ENCODE data around the gene MYH7B.

Gene MYH7B

DNA sequence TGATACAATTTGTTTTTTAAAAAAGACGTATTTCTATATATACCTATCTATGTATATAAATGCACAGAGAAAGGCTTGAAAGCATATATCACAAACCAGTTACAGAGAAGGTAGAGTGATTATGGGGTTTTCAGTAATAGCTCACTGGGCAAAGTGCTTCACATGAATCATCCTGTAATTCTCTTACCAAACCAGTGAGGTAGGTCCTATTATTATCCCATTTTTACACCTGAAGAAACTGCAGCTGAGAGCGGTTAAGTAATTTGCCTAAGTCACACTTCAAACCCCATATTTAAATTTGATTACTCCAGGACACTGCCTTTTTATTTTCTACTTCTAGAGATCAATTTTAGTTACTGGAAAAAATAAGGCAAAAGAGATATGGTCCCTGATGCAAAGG lies 4.4 kb upstream of the MYH7B start:
- peaks cover 14 to 16% of the 10 kb centered on the region in 2 experiments for H3K4me1 ChIP-seq (ENCODE audit: control insufficient read depth in 1 of 2, insufficient read depth in 1 of 2, low read depth in 1 of 2, low read length in 1 of 2)

DNA sequence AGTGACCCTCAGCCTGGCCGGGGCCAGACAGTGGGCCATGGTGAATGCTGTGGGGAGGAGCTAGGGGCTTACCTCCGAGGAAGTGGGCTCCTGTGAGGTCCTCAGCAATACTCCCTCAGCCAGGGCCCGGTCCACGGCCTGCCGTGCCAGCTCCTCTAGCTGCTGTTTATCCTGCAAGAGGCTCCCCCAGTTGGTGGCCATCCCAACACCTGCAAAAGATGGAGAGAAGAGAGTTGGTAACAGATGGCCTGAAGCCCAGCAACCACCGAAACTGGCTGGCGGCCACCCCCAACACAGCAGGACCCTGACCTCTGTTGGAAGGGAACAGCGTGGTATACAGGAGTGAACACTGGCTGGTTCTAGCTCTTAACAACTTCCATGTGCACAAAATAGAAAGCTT lies 4.0 kb upstream of the MYH7B start:
- Histone ChIP-seq H3K36me3 (no peaks in the 10 kb centered on the region), H3K4me3 (ENCODE audit: low read depth in 1 of 2, low read length in 1 of 2) (no peak overlapping the region), H3K27ac (no peak overlapping the region), H3K4me1 (ENCODE audit: control insufficient read depth in 1 of 2, insufficient read depth in 1 of 2, low read depth in 1 of 2, low read length in 1 of 2) (peaks cover 16 to 17% of the 10 kb centered on the region in 2 experiments), H3K9me3 (no peaks in the 10 kb centered on the region), H3K27me3 (no peaks in the 10 kb centered on the region)
- TF ChIP-seq, protein P1, sequence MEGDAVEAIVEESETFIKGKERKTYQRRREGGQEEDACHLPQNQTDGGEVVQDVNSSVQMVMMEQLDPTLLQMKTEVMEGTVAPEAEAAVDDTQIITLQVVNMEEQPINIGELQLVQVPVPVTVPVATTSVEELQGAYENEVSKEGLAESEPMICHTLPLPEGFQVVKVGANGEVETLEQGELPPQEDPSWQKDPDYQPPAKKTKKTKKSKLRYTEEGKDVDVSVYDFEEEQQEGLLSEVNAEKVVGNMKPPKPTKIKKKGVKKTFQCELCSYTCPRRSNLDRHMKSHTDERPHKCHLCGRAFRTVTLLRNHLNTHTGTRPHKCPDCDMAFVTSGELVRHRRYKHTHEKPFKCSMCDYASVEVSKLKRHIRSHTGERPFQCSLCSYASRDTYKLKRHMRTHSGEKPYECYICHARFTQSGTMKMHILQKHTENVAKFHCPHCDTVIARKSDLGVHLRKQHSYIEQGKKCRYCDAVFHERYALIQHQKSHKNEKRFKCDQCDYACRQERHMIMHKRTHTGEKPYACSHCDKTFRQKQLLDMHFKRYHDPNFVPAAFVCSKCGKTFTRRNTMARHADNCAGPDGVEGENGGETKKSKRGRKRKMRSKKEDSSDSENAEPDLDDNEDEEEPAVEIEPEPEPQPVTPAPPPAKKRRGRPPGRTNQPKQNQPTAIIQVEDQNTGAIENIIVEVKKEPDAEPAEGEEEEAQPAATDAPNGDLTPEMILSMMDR (IDR thresholded peaks at IDR 0.05): no peak

More for the DNA sequence above, 4.4 kb upstream of the MYH7B start:
- Histone ChIP-seq H3K27me3 (no peaks in the 10 kb centered on the region), H3K4me3 (ENCODE audit: low read depth in 1 of 2, low read length in 1 of 2) (no peak overlapping the region), H3K9me3 (no peaks in the 10 kb centered on the region), H3K36me3 (no peaks in the 10 kb centered on the region), H3K27ac (no peak overlapping the region)
- TF ChIP-seq, protein P1 (IDR thresholded peaks at IDR 0.05): no peak

DNA sequence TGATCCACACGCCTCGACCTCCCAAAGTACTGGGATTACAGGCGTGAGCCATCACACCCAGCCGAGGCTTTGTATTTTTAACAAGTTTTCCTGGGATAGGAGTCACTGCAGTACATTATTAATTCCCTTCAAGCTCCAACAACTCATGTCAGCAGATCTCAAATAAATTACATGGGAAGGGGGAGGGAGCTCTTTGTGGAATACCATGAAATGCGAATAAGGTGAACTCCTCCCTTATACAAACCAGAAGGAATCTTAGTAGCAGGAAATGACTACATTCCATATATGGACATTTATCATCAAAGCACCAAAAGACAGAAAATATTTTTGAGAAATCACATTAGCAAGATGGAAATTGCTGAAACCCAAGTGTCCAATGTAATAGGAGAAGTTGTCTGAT lies 3.0 kb upstream of the MYH7B start:
- Histone ChIP-seq H3K4me3 (ENCODE audit: low read depth in 1 of 2, low read length in 1 of 2) (no peak overlapping the region), H3K4me1 (ENCODE audit: control insufficient read depth in 1 of 2, insufficient read depth in 1 of 2, low read depth in 1 of 2, low read length in 1 of 2) (peaks cover 16 to 17% of the 10 kb centered on the region in 2 experiments), H3K36me3 (no peaks in the 10 kb centered on the region), H3K27me3 (no peaks in the 10 kb centered on the region), H3K27ac (no peak overlapping the region), H3K9me3 (no peaks in the 10 kb centered on the region)
- TF ChIP-seq, protein P1 (IDR thresholded peaks at IDR 0.05): no peak

DNA sequence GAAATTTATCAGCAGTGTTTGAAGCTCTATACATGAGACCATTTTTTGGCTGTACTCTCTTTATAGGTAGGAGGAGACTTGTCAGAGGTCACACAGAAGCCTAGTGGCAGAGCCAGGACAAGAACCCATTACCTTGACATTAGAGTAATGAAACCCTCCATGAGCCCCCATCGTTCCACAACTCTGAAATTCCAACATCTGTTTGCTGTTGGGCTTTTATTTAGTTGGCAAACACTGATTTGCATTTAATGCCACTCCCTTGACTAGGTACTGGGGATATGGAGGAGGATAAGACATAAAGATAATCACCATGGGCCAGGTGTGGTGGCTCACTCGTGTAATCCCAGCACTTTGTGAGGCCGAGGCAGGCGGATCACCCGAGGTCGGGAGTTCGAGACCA lies 1.7 kb upstream of the MYH7B start:
- Histone ChIP-seq H3K27me3 (no peaks in the 10 kb centered on the region), H3K4me1 (ENCODE audit: control insufficient read depth in 1 of 2, insufficient read depth in 1 of 2, low read depth in 1 of 2, low read length in 1 of 2) (peaks cover 16 to 17% of the 10 kb centered on the region in 2 experiments), H3K27ac (no peak overlapping the region), H3K36me3 (no peaks in the 10 kb centered on the region), H3K4me3 (ENCODE audit: low read depth in 1 of 2, low read length in 1 of 2) (no peak overlapping the region), H3K9me3 (no peaks in the 10 kb centered on the region)
- TF ChIP-seq, protein P1 (IDR thresholded peaks at IDR 0.05): no peak

DNA sequence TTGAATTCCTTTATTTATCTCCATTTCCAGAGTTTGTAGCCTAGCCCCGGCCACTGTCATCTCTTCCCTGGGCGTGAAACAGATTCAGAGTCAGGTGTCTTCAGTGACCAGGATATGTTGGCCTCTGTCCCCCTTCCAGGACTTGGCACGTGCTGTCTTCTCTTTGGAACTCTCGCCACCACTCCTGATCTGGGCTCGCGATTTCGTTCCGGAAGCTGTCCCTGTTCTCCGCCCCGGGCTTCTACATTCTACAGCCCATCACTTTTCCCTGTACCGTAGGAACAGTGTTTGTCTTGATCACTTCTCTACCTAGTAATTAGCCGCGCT lies 801 bp upstream of the MYH7B start:
- no peaks in the 10 kb centered on the region for H3K27me3 ChIP-seq
- peak overlapping the region; percentile 85 for H3K27ac ChIP-seq
- peaks cover 16 to 17% of the 10 kb centered on the region in 2 experiments for H3K4me1 ChIP-seq (ENCODE audit: control insufficient read depth in 1 of 2, insufficient read depth in 1 of 2, low read depth in 1 of 2, low read length in 1 of 2)
- TF ChIP-seq, protein P1 (IDR thresholded peaks at IDR 0.05): no peak
- H3K4me3 ChIP-seq (ENCODE audit: low read depth in 1 of 2, low read length in 1 of 2): peak overlapping the region; percentile 73 to 84
- no peaks in the 10 kb centered on the region for H3K36me3 ChIP-seq
- no peaks in the 10 kb centered on the region for H3K9me3 ChIP-seq

DNA sequence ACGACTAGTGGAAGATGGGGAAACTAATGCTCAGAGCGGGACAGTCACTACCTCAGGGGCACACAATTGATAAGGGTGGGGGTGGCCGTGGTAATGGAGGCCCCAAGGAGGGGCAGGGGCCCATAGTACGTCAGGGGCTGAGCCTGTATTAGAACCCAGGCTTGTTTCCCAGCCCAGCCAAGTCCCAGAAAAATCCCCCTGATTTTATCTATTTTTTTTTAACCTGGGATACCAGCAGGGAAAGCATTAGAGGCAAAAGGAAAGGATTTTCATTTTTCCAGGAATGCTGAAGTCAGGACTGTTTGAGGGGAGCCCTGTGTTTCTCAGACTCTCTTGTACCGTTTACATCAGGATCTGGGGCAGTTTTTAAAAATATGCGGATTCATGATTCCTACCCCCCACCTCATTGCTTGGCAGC lies 382 bp downstream of the MYH7B start:
- peak overlapping the region; percentile 73 to 84 for H3K4me3 ChIP-seq (ENCODE audit: low read depth in 1 of 2, low read length in 1 of 2)
- peaks cover 16 to 17% of the 10 kb centered on the region in 2 experiments for H3K4me1 ChIP-seq (ENCODE audit: control insufficient read depth in 1 of 2, insufficient read depth in 1 of 2, low read depth in 1 of 2, low read length in 1 of 2)
- no peaks in the 10 kb centered on the region for H3K27me3 ChIP-seq
- no peaks in the 10 kb centered on the region for H3K9me3 ChIP-seq
- H3K27ac ChIP-seq: peak overlapping the region; percentile 85
- TF ChIP-seq, protein P1 (IDR thresholded peaks at IDR 0.05): peak; percentile 10
- no peaks in the 10 kb centered on the region for H3K36me3 ChIP-seq

Data from neutrophil (primary cell).